ENCODE data around the gene HMHB1.

HMHB1 gene

DNA sequence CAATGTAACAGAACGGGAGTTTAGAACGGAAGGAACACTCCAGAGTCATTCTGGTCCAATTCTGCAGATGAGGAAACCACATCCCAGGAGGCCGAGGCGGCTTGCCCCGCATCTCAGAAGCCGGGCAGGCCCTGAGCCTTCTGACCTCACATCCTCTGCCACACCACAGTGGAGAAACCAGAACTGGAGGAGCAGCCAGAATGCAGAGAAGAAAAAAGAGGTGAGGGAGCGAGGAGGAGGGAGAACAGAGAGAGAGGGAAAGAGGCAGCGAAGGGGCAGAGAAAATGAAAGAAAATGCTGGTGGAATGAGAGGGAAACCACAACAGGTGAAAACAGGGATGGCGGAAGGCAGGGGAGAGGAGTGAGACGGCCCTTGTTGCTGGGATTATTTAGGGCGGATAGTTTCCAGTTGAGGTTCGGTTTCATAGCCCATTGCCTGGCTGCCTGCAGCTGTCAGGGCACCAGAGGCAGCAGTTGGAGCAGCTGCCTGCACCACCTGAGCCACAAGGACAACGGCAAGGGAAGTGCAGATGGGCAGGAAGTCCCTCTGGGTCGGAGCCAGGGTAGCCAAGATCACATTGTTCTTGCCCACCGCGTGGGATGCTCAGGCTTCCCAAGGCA, at the start of gene HMHB1:
Gene HMHB1 (plus strand): TSS at position 77 of the 621 bp plus-strand sequence.
- TF ChIP-seq, protein P1, sequence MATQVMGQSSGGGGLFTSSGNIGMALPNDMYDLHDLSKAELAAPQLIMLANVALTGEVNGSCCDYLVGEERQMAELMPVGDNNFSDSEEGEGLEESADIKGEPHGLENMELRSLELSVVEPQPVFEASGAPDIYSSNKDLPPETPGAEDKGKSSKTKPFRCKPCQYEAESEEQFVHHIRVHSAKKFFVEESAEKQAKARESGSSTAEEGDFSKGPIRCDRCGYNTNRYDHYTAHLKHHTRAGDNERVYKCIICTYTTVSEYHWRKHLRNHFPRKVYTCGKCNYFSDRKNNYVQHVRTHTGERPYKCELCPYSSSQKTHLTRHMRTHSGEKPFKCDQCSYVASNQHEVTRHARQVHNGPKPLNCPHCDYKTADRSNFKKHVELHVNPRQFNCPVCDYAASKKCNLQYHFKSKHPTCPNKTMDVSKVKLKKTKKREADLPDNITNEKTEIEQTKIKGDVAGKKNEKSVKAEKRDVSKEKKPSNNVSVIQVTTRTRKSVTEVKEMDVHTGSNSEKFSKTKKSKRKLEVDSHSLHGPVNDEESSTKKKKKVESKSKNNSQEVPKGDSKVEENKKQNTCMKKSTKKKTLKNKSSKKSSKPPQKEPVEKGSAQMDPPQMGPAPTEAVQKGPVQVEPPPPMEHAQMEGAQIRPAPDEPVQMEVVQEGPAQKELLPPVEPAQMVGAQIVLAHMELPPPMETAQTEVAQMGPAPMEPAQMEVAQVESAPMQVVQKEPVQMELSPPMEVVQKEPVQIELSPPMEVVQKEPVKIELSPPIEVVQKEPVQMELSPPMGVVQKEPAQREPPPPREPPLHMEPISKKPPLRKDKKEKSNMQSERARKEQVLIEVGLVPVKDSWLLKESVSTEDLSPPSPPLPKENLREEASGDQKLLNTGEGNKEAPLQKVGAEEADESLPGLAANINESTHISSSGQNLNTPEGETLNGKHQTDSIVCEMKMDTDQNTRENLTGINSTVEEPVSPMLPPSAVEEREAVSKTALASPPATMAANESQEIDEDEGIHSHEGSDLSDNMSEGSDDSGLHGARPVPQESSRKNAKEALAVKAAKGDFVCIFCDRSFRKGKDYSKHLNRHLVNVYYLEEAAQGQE (IDR thresholded peaks at IDR 0.05; ENCODE audit: low read depth) = no peak
- TF ChIP-seq CEBPB (IDR thresholded peaks at IDR 0.05) = no peak

GRCh38 chr5:143762636-143763220, 49.2 kb upstream of the HMHB1 start:
- TF ChIP-seq EP300 (IDR thresholded peaks at IDR 0.05; ENCODE audit: borderline replicate concordance) = no peak
- TF ChIP-seq YY1 (IDR thresholded peaks at IDR 0.05; ENCODE audit: low read depth) = no peak
- no peak for TF ChIP-seq TAF1 (IDR thresholded peaks at IDR 0.05; ENCODE audit: low read depth)
- TF ChIP-seq FOXM1 (IDR thresholded peaks at IDR 0.05; ENCODE audit: borderline replicate concordance, low read depth) = no peak
- no peak for TF ChIP-seq TEAD4 (IDR thresholded peaks at IDR 0.05)

DNA sequence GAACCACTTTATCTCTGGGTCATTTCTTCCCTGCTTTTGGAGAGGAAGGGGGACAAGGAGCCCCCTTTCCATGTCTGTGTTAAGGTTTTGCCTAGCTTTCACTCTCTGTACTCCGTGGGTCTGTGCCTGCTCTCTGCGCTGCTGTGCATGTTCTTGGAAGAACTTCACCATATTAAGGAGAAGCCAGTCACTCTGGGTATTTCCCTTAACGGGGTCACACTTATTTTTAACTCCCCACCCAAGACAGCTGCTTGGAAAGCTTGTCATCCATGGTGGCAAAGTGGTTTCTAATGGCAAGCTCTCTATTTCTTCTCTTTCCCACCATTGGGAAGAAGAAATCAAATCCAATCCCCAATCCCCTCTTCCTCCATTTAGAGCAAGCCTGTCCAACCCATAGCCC, 44.8 kb upstream of the HMHB1 start:
- TF ChIP-seq, protein P1 (IDR thresholded peaks at IDR 0.05; ENCODE audit: low read depth) = no peak

DNA sequence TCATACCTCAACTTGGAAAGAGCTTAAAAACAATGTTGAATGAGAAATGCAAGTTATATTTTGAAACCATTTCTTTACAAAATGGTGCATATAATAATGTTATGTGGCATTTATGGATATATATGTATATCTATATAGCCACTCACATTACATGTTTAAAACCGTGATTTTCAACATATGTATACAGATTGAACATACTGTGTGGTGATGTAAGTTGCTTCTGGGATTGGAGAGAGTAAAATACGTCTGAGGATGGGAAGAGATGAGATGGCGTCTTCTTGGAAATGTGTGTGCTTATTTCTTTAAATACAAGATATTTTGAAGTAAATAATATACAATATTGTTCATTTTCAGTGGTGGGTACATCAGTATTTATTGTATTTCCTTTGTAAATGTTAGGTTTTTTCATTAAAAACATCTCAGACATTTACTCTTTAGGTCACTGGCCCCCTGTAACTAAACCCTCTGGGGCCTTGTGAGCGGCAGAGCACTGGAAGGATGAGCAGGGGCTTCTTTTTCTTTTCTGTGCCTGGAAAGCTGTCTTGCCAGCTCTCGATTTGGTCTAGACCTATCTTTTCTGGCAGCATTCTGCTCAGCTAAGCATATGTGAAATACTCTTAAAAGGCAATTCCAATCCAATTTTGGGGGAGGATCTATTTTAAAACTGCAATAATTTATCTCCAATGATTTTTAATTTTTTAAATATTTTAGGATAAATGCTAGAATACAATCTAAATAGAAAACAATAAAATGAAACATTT, 42.8 kb upstream of the HMHB1 start:
- TF ChIP-seq ZBTB7A (IDR thresholded peaks at IDR 0.05; ENCODE audit: low read depth) = no peak
- TF ChIP-seq, protein P2, sequence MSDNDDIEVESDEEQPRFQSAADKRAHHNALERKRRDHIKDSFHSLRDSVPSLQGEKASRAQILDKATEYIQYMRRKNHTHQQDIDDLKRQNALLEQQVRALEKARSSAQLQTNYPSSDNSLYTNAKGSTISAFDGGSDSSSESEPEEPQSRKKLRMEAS (IDR thresholded peaks at IDR 0.05) = no peak
- TF ChIP-seq, protein P1 (IDR thresholded peaks at IDR 0.05; ENCODE audit: low read depth) = no peak
- no peak for TF ChIP-seq USF1 (IDR thresholded peaks at IDR 0.05)
- TF ChIP-seq RAD21 (IDR thresholded peaks at IDR 0.05; ENCODE audit: low read depth) = no peak
- TF ChIP-seq FOXM1 (IDR thresholded peaks at IDR 0.05; ENCODE audit: borderline replicate concordance, low read depth) = no peak
- no peak for TF ChIP-seq CREB1 (IDR thresholded peaks at IDR 0.05; ENCODE audit: low read depth)
- TF ChIP-seq NFIC (IDR thresholded peaks at IDR 0.05) = no peak
- TF ChIP-seq TAF1 (IDR thresholded peaks at IDR 0.05; ENCODE audit: low read depth) = no peak
- no peak for TF ChIP-seq TEAD4 (IDR thresholded peaks at IDR 0.05)

- no peak for TF ChIP-seq EGR1 (IDR thresholded peaks at IDR 0.05)
- TF ChIP-seq CREB1 (IDR thresholded peaks at IDR 0.05; ENCODE audit: low read depth) = no peak
- no peak for TF ChIP-seq TEAD4 (IDR thresholded peaks at IDR 0.05)
- TF ChIP-seq EP300 (IDR thresholded peaks at IDR 0.05; ENCODE audit: borderline replicate concordance) = no peak
- TF ChIP-seq, protein P2 (IDR thresholded peaks at IDR 0.05) = no peak
- no peak for TF ChIP-seq ZBTB7A (IDR thresholded peaks at IDR 0.05; ENCODE audit: low read depth)
- TF ChIP-seq, protein P1 (IDR thresholded peaks at IDR 0.05; ENCODE audit: low read depth) = no peak
- TF ChIP-seq TCF12 (IDR thresholded peaks at IDR 0.05; ENCODE audit: low read depth) = no peak
- no peak for TF ChIP-seq USF1 (IDR thresholded peaks at IDR 0.05)
- no peak for TF ChIP-seq YY1 (IDR thresholded peaks at IDR 0.05; ENCODE audit: low read depth)
Measured at GRCh38 chr5:143770450-143770849, 41.5 kb upstream of the HMHB1 start.
